Inflammatory macrophage treated with lipopolysaccharide for 4 hours (primary cell): ENCODE results near the gene COMMD1.
A peak's percentile ranks its signal among the peaks of the same experiment; 100 is the strongest.
"Not testable (repeated sequence)": the region's sequence is repeated elsewhere in the genome, so short reads cannot be mapped to it uniquely, and the experiment has no call there.

ENCODE experiments used
- DNase-seq: peaks from one replicate; pipeline ENCODE4 v3.0.0-alpha.2; 2020

The COMMD1 gene

DNA sequence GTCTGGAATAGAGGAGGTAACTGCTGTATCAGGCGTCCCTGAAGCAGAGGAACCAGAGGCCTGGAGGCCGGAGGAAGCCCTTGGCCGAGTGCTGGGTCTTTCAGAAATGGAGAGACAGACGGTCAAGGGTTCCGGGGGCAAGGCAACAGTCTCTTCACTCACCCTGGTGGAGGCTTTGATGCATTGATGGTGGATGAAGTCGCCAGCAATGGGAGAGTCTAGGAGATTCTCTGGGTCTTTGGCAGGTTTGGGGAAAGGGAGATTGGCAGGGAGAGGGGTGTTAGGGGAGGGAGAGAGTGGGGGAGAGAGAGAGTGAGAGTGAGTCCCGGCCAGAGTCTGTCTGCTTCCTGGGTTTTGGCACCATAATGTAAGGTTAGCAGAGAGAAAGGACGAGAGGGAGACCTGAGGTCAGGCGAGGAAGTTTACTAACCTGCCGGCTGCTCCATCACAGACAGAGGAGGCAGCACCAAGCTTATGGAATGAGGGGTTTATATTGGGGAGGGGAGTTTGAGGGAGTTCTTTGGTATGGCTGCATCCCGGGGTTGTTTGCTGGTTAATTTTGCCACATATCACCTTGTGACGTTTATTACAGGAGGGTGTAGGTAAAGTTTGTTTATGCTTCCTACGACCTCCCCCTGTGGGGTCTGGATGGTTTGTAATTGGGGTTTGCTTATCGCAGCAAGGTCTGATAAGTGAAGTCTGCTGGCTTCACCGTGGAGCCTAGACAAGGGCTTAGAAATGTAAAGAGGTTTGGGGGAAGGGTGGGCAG is 19.6 kb downstream of the COMMD1 start:
- no peak for DNase-seq

DNA sequence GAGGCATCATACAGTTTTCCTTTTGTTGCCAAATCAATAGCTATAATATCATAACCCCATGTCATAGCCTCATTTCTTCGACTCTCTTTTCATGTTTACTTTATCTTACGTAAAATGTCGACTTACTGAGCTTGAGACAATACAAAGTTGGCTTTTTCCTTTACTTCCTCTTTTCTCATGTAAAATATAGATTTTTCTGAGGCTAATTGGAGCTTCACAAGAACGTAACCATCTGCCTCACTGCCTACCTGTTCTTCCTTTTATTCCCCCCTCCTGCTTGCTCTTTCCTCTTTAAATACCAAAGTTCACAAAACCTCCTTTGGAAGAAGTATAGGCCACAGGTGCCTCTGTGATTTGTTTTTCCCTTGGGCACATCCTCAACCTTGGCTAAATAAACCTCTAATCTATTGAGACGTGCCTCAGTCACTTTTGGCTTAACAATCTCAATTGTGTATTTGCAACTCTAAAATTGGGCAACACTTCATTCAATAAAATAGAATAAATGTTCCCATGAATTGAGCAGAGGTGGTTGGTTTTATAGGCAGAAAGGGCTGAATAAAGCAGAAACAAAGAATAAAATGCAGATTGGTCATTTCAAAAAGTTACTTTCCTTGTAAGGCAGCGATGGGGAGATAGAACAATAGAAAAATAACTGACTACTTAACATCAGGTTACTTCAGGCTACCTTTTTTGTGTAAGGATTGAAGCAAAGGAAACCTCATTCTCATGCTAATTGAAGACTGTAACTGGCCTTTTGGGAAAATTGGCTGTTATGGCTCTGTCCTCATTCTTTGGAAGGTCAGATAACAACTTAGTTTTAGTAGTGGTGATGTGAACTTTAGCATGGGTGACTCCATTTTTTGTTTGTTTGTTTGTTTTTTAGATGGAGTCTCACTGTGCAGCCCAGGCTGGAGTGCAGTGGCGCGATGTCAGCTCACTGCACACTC is 21.3 kb downstream of the COMMD1 start:
- DNase-seq, result no peak

DNA sequence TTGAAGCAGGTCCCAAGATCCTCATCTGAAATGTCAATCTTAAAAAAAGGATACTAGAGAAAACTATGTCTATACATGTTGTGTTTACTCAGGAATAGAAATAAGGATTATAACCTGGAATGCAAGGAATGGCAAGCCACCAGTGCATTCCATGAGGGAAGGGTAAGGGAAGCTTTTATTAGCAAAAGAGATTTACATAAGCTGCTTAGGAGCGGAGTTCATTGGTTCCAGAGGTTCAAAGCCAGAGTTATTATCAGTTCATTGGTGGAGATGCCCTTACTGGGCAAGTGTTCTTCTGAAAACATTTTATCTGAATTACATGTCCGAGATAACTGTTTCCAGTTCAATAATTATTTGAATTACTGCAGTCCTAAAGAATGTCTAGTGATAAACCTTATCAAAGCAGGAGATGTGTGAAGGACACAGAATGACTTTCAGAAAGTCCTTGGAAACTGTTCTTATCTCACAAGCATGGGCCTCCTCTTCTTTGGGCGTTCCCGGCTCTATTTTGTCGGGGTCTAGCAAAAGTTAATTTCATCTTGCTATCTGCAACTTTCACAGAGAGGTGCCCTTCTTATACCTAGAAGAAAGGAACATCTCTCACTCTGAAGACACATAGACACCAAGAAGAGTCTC is 23.5 kb downstream of the COMMD1 start:
- DNase-seq, result no peak

DNA sequence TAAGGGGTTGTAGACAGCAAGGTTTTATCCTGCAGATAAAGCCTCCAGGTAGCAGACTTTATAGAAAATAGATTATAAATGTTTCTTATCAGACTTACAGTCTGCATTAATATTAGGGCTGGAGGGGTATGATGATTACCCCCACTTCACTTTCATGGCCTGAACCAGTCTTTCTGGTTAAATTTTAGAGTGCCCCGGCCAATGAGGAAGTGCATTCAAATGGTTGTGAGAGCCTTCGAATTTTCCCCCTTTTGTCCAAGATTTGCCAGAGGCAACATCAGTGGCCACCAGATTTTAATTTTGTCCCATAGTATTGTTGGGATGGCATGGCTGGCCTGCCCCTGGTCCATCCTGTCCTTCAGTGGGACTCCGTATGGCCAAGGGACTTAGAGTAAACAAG is 31.6 kb downstream of the COMMD1 start:
- DNase-seq, result no peak

DNA sequence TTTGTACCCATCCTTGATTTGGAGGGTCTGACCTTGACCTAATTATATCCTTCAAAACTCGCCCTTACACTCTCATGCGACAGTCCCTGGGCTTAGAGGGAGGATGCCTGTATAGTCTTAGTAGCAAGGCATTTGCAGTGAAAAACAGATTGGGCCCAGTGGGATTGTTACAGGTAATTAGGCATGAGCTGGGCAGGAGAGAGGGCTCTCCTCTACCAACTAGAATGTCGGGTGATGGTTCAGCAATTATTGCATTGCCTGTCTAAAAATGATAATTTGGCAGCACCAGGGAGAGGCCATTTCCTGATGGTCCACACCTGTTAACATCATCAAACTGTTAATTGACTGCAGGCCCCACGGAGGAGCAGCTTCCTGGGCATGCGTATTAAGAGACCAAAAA is 32.4 kb downstream of the COMMD1 start:
- DNase-seq, result no peak

DNA sequence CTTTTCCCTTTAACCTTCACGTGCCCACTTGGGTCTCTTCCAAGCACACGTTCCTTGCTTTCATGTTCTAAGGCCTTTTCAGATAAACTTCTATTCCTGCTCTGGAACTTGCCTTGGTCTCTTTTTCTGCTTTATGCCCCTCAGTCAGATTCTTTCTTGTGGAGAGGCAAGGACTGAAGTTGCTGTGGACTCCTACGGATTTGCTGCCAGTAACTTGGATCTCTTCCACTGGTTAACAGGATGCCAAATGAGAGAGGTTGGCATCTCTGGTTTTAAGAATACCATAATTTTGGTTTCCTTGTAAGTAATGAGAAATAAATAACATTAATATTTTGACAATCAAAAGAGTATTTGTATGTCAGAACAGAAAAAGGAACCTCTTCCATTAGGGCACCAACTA is 33.0 kb downstream of the COMMD1 start:
- DNase-seq, result no peak

DNA sequence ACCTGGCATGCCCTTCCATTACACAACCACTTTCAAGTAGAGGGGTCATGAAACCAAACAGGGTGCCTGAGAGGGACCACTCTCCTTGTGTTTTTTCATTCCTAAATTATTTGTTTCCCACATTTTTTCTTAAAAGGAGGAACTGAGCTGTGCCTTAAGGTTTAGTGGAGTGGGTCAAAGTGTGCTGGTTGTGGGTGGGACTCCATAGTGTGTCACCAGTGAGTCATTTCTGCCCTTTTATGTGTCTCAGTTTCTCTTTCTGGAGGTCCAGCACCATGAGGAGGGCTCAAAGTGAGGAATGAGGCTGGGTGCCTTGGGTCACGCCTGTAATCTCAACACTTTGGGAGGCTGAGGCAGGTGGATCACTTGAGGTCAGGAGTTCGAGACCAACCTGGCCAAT is 37.8 kb downstream of the COMMD1 start:
- DNase-seq, result peak; percentile 79

DNA sequence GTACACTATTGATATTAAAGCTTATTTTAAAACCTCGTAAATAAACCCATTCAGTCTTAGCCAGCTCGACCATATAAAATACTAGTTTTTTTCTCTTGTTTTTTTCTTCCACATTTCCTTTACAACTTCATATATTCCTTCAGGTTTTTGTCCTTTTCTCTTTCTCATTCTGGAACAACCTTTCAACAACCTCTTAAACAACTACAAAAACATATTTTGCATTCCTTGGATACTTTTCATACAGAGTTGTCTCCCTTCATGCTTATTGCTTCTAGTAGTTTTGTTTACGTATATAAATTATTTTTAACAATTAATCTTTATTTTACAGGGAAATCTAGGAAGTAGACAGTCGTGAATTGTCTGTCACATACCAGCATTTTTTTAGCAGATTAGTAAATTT is 41.2 kb downstream of the COMMD1 start:
- DNase-seq, result no peak

DNA sequence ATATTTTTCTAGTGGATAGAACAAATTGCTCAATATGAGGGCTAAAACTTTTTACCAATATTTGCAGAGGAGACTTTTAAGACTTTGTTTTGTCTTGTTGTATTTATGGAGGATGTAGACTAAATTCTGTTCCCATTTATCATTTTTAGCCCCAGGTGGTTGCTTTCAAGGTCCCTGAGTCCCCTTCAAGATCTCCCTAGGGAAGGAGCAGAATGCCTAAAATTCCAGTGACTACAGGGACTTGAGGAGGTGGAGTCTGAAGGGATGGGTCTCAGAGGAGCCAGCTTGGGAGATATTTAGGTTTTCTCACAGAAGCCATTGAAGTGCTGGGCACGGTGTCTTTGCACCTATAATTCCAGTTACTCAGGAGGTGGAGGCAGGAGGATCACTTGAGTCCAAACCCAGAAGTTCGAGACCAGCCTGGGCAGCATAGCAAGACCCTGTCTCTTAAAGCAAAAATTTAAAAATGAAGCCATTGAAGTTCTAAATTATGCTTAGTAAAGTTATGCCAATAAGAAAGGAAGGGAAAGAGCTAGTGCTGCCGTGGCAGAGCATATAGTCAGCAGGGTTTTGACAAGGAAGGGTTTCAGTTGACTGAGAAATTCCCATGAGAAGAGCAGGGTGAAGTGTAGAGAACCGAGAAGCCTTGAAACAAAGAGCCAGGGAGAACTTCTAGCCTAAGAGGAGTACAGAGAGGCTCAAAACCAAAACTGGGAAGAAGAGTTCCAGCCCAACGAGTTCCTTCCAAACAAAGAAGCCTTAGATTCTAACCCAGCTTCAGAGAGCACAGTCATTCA is 43.4 kb downstream of the COMMD1 start:
- no peak for DNase-seq

DNA sequence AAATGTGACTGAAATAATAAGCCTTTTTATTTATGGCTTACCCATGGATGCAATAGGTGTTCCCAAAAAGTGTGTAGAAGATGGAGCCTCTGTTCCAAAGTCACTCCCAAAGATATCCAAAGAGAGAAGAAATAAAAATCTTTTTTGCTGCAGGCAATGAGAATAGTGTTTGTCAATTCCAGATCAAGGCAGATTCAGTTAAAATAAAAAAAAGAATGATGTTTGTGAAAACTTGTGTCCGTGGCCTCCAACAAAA is 43.9 kb downstream of the COMMD1 start:
- no peak for DNase-seq

DNA sequence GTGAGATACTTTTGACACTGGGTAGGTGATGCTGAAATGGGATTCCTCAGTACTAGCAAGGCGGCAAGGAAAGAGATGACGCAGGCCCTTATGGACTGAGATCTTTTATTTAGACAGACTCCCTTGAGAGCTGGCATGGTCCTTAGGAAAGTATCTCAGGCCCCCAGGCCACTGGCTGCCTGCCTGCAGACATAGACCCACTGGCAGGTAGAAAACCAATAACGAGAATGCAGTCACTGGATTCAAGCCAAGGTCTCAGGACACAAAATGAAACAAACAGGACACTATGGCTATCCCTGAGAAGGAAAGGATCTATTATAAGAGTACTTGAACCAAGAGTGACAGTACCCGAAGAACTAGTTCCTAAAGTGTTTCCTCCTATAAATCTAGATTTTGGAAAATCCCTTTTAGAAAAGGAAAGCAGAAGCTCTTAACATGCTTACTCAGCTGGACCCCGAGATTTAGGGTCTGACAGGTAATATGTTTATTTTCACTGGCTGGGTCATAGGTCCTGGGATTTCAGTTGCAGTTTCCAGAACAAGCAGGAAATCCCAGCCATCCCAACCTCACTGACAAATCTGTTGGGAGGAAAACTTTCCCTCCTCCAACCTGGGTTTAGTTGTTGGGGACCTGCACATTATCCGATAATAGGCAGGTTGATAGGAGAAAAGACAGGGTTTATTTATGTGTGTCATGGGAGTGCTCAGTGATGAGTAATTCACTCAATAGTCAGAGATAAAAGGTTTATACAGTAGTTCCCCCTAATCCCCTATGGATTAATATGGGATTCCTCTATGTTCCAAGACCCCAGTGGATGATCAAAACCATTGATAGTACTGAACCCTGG is 44.5 kb downstream of the COMMD1 start:
- peak; percentile 42 for DNase-seq

DNA sequence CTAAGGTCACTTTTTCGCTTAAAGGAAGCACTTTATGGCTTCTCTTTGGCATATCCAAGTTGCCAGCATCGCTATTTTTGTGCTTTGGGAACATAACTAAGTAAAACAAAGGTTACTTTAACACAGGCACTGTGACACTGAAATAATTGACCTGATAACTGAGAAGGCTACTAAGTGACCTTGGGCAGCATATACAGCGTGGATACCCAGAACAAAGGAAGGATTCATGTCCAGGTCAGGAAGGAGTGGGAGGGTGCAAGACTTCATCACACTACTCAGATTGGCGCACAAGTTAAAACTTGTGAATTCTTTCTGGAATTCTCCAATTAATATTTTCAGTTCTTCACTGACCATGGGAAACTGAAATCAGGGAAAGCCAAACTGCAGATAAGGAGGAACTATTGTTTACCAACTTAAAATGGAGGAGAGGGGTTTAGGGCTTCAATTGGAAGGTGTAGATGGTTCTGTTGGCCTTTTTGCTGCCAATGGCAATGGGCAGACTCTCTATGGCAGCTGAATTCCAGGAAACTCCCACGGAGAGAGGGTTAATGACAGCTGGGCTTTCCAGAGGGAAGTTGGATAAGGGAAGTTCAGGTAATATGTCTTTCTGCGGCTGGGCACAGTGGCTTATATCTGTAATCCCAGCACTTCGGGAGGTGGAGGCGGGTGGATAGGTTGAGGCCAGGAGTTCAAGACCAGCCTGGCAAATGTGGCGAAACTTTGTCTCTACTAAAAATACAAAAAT is 45.3 kb downstream of the COMMD1 start:
- peak; percentile 60 for DNase-seq

DNA sequence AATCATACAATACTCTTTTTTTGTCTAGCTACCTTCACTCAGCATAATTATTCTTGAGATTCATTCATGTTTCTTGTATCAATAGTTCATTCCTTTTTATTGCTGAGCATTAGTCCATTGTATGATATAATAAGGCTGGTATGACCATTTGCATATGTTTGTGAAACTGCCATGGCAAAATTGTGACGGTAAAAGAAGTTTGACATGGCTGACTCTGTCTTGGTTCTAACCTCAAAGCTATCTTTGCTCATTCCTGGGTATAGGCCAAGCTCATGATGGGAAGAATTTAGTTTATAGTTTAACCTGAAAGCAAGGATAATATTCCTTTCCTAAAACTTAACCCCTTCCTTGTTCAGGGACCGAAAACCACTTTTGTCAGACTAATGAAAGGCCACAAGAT is 46.4 kb downstream of the COMMD1 start:
- DNase-seq, result no peak

DNA sequence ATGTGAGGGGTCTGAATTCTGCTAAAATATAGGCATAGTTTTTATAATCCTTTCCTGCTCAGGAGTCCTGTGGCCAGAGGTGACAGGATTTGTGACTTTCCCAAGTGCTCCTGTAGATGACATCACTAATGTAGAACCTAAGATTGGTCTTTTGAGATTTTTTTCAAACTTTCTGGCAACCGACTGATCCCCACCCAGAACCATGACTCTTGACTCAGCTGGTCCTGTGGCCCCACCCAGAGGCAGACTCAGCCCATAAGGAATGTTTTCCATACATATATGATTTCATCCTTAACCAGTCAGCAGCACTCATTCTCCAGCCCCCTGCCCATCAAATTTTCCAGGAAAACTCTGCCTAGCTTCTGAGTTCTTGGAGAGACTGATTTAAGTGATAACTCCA is 46.8 kb downstream of the COMMD1 start:
- DNase-seq, result no peak

DNA sequence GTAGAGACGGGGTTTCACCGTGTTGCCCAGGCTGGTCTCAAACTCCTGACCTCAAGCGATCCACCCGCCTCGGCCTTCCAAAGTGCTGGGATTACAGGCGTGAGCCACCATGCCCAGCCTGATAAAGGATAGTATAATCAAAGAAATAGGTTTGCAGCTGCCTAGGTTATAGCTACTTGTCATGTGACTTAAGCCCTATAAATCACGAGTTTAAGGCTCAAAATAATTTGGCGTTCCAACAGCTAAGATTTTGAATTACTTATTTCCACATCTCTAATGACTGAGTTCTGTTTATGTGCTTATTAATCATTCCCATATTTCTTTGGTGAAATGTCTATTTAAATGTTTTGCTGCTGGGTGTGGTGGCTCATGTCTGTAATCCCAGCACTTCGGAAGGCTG is 49.4 kb downstream of the COMMD1 start:
- DNase-seq, result not testable (repeated sequence)

DNA sequence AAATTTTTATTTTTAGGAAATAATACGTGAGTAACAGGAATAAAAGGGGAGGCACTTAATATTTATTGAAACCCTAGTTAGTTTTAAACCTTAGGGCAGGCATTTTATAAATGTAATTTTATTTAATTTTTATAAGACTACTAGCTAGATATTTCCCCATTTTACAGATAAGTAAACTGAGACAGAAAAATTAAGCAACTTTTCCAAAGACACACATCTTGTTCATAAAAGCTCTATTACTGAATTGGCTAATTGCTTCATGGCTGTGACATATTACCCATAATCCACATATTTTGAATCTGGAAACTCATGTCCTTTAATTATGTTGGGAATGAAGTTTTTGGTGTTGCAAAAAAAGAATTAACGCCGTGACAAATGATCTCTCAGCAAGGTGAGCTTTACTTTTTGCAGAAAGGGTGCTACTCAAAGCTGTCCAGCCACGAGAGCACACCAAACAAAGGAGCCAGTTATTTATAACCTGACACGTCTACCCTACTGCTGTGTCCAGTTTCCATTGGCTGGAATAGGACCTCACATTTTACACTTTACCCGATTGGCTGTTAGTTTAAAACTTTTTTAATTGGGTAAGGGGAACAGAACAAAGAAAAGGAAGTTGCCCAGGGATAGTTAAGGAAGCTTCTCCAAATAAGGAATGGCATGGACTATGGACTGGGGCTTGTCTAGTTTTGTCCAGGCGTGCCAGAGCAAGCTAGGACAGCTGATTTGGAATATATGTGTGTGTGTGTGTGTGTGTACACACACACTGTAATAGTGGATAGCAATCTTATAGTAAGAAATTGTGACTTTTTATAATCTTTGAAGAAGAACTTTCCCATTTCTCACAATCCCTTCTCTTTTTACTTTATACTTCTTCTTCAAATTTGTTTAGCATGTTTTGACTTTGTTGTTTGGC is 54.2 kb downstream of the COMMD1 start:
- no peak for DNase-seq

DNA sequence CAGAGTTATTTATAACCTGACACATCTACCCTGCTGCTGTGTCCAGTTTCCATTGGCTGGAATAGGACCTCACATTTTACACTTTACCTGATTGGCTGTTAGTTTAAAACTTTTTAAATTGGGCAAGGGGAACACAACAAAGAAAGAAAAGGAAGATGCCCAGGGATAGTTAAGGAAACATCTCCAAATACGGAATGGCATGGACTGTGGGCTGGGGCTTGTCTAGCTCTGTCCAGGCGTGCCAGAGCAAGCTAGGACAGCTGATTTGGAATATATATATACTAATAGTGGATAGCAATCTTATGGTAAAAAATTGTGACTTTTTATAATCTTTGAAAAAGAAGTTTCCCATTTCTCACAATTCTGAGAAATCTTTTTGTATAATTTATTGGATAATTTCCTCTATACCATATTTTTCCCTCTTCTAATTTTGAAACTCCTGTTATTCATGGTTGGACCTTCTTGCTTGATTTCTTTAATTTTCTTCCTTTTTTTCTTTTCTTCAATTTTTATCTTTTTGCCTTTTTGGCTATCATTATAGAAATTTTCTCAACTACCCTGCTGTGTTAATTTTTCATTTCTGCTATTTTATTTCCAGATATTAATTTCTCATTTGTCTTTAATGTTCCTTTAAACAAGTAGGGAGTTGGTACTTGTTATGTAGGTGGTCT is 55.9 kb downstream of the COMMD1 start:
- no peak for DNase-seq

DNA sequence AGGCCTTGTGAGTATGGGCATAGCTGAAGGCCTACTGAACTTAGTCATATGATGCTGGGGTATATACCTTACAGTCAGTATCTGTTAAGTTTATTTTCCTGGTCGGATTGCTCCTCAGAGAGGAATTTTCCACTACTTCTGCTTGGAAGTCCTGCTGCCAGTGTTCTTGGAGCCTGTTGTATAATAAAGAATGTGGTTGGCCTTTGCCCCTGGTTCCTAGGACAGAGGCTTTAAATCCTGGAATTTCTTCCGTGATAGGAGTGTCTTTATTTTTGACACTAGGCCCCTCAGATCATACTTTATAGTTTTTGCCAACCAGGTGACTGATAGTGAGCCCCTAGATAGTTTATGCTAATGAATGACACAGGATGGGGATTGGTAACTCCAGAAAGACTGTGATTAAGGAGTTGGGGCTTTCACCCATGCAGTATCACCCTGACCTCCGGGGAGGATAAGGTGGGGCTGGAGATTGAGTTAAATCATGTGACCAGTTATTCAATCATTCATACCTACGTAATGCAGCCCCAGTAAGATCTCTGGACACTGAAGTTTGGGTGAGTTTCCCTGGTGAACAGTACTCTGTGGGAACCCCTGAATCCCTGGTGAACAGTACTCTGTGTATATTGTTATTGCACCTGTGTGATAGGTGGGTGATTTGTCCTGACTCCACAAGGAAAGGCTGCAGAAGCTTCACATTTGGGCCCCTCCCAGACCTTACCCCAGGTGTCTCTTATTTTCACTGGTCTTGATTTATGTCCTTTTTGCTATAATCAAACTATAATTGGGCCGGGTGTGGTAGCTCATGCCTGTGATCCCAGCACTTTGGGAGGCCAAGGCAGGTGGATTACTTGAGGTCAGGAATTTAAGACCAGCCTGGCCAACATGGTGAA is 56.9 kb downstream of the COMMD1 start:
- DNase-seq, result no peak
